Measurements from ENCODE around the gene RNF175. TPM values are rescaled to one million over a fixed set of nuclear protein-coding genes. Genes with fewer than 3 reads are reported as not detected.

The RNF175 gene
- total RNA-seq, 1 donor from 2014 or later = not detected

GRCh38 chr4:153790962-153791551, 31.2 kb upstream of the RNF175 start:
- Mint-ChIP-seq H3K4me3 (ENCODE audit: low read depth) (peak overlapping the region; percentile 58), H3K36me3 (ENCODE audit: low read depth) (no peaks in the 10 kb centered on the region), H3K9me3 (no peaks in the 10 kb centered on the region), H3K27ac (no peak overlapping the region), H3K4me1 (ENCODE audit: low read depth) (peaks cover 16% of the 10 kb centered on the region), H3K27me3 (ENCODE audit: low read depth) (peaks cover 91% of the 10 kb centered on the region)
- DNase-seq (ENCODE audit: low spot score) = no peak
- intact Hi-C loops (cut with micrococcal nuclease) = loop anchor here (2.0 to 5.0 kb wide), 3 partner anchors 541 to 951 kb away; partner anchors contain the start of gene LRAT

GRCh38 chr4:153790500-153790865, 30.7 kb upstream of the RNF175 start:
- H3K4me1 Mint-ChIP-seq (ENCODE audit: low read depth) = peaks cover 16% of the 10 kb centered on the region
- intact Hi-C loops (cut with micrococcal nuclease) = loop anchor here (2.0 to 5.0 kb wide), 3 partner anchors 542 to 952 kb away; partner anchors contain the start of gene LRAT
- H3K4me3 Mint-ChIP-seq (ENCODE audit: low read depth) = no peak overlapping the region
- DNase-seq (ENCODE audit: low spot score) = no peak
- no peaks in the 10 kb centered on the region for H3K36me3 Mint-ChIP-seq (ENCODE audit: low read depth)
- no peak overlapping the region for H3K27ac Mint-ChIP-seq
- peaks cover 91% of the 10 kb centered on the region for H3K27me3 Mint-ChIP-seq (ENCODE audit: low read depth)
- H3K9me3 Mint-ChIP-seq = no peaks in the 10 kb centered on the region

- Mint-ChIP-seq H3K4me1 (ENCODE audit: low read depth) (peaks cover 16% of the 10 kb centered on the region), H3K27me3 (ENCODE audit: low read depth) (peaks cover 87% of the 10 kb centered on the region), H3K4me3 (ENCODE audit: low read depth) (no peak overlapping the region)
Observed at GRCh38 chr4:153789741-153790499, 30.1 kb upstream of the RNF175 start.

GRCh38 chr4:153788413-153789276, 28.8 kb upstream of the RNF175 start, which contains the start of gene SFRP2:
SFRP2 (minus strand) TSS chr4:153789083; CDS start chr4:153788835, 248 bp downstream.
- Mint-ChIP-seq H3K36me3 (ENCODE audit: low read depth) (no peaks in the 10 kb centered on the region), H3K27ac (no peak within 1 kb of the TSS), H3K27me3 (ENCODE audit: low read depth) (peaks cover 83% of the 10 kb centered on the region), H3K9me3 (no peaks in the 10 kb centered on the region), H3K4me1 (ENCODE audit: low read depth) (peaks cover 16% of the 10 kb centered on the region), H3K4me3 (ENCODE audit: low read depth) (no peak within 1 kb of the TSS)
- no peak for DNase-seq (ENCODE audit: low spot score)
- intact Hi-C loops (cut with micrococcal nuclease) = loop anchor here (5.0 kb wide), 1 partner anchor 229 kb away; no protein-coding TSS in a partner anchor

More at GRCh38 chr4:153789741-153790499, 30.1 kb upstream of the RNF175 start:
- H3K27ac Mint-ChIP-seq = no peak overlapping the region
- no peak for DNase-seq (ENCODE audit: low spot score)
- intact Hi-C loops (cut with micrococcal nuclease) = loop anchor here (2.0 to 5.0 kb wide), 4 partner anchors 227 to 952 kb away; partner anchors contain the start of gene LRAT
- no peaks in the 10 kb centered on the region for H3K9me3 Mint-ChIP-seq
- no peaks in the 10 kb centered on the region for H3K36me3 Mint-ChIP-seq (ENCODE audit: low read depth)

- Mint-ChIP-seq H3K36me3 (ENCODE audit: low read depth) (no peaks in the 10 kb centered on the region), H3K27ac (no peak overlapping the region), H3K4me3 (ENCODE audit: low read depth) (no peak overlapping the region), H3K4me1 (ENCODE audit: low read depth) (peaks cover 16% of the 10 kb centered on the region), H3K9me3 (no peaks in the 10 kb centered on the region), H3K27me3 (ENCODE audit: low read depth) (peaks cover 83% of the 10 kb centered on the region)
- intact Hi-C loops (cut with micrococcal nuclease) = loop anchor here (5.0 kb wide), 1 partner anchor 229 kb away; no protein-coding TSS in a partner anchor
- no peak for DNase-seq (ENCODE audit: low spot score)
Observed at GRCh38 chr4:153788051-153788412, 28.2 kb upstream of the RNF175 start.

- H3K27ac Mint-ChIP-seq = no peak overlapping the region
- no peak for DNase-seq (ENCODE audit: low spot score)
- peaks cover 13% of the 10 kb centered on the region for H3K4me1 Mint-ChIP-seq (ENCODE audit: low read depth)
- intact Hi-C loops (cut with micrococcal nuclease) = loop anchor here (5.0 kb wide), 1 partner anchor 230 kb away; no protein-coding TSS in a partner anchor
- no peaks in the 10 kb centered on the region for H3K36me3 Mint-ChIP-seq (ENCODE audit: low read depth)
- H3K27me3 Mint-ChIP-seq (ENCODE audit: low read depth) = peaks cover 81% of the 10 kb centered on the region
- no peak overlapping the region for H3K4me3 Mint-ChIP-seq (ENCODE audit: low read depth)
- no peaks in the 10 kb centered on the region for H3K9me3 Mint-ChIP-seq
Observed at GRCh38 chr4:153787575-153787974, 27.8 kb upstream of the RNF175 start.

- Mint-ChIP-seq H3K36me3 (ENCODE audit: low read depth) (no peaks in the 10 kb centered on the region), H3K4me3 (ENCODE audit: low read depth) (no peak overlapping the region), H3K4me1 (ENCODE audit: low read depth) (peaks cover 13% of the 10 kb centered on the region), H3K27me3 (ENCODE audit: low read depth) (peaks cover 81% of the 10 kb centered on the region), H3K9me3 (no peaks in the 10 kb centered on the region), H3K27ac (no peak overlapping the region)
- intact Hi-C loops (cut with micrococcal nuclease) = loop anchor here (5.0 kb wide), 1 partner anchor 230 kb away; no protein-coding TSS in a partner anchor
- no peak for DNase-seq (ENCODE audit: low spot score)
Observed at GRCh38 chr4:153787061-153787560, 27.3 kb upstream of the RNF175 start.

GRCh38 chr4:153785910-153786721, 26.3 kb upstream of the RNF175 start:
- Mint-ChIP-seq H3K36me3 (ENCODE audit: low read depth) (no peaks in the 10 kb centered on the region), H3K27me3 (ENCODE audit: low read depth) (peaks cover 79% of the 10 kb centered on the region), H3K4me1 (ENCODE audit: low read depth) (peaks cover 4% of the 10 kb centered on the region), H3K9me3 (no peaks in the 10 kb centered on the region), H3K4me3 (ENCODE audit: low read depth) (no peak overlapping the region), H3K27ac (no peak overlapping the region)
- intact Hi-C loops (cut with micrococcal nuclease) = loop anchor here (5.0 kb wide), 1 partner anchor 231 kb away; no protein-coding TSS in a partner anchor
- no peak for DNase-seq (ENCODE audit: low spot score)

- H3K9me3 Mint-ChIP-seq = no peaks in the 10 kb centered on the region
- no peak for DNase-seq (ENCODE audit: low spot score)
- intact Hi-C loops (cut with micrococcal nuclease) = no loop called here
- peaks cover 3% of the 10 kb centered on the region for H3K4me1 Mint-ChIP-seq (ENCODE audit: low read depth)
- no peak overlapping the region for H3K4me3 Mint-ChIP-seq (ENCODE audit: low read depth)
- peaks cover 73% of the 10 kb centered on the region for H3K27me3 Mint-ChIP-seq (ENCODE audit: low read depth)
- no peaks in the 10 kb centered on the region for H3K36me3 Mint-ChIP-seq (ENCODE audit: low read depth)
- no peak overlapping the region for H3K27ac Mint-ChIP-seq
Observed at GRCh38 chr4:153784166-153784699, 24.4 kb upstream of the RNF175 start.

- Mint-ChIP-seq H3K36me3 (ENCODE audit: low read depth) (no peaks in the 10 kb centered on the region), H3K27me3 (ENCODE audit: low read depth) (peaks cover 70% of the 10 kb centered on the region), H3K4me1 (ENCODE audit: low read depth) (no peaks in the 10 kb centered on the region), H3K9me3 (no peaks in the 10 kb centered on the region), H3K27ac (no peak overlapping the region), H3K4me3 (ENCODE audit: low read depth) (no peak overlapping the region)
- no peak for DNase-seq (ENCODE audit: low spot score)
- intact Hi-C loops (cut with micrococcal nuclease) = no loop called here
Observed at GRCh38 chr4:153782581-153782980, 22.8 kb upstream of the RNF175 start.

GRCh38 chr4:153781717-153782416, 22.0 kb upstream of the RNF175 start:
- intact Hi-C loops (cut with micrococcal nuclease) = no loop called here
- H3K27me3 Mint-ChIP-seq (ENCODE audit: low read depth) = peaks cover 63% of the 10 kb centered on the region
- no peak for DNase-seq (ENCODE audit: low spot score)
- H3K9me3 Mint-ChIP-seq = no peaks in the 10 kb centered on the region
- no peaks in the 10 kb centered on the region for H3K4me1 Mint-ChIP-seq (ENCODE audit: low read depth)
- H3K36me3 Mint-ChIP-seq (ENCODE audit: low read depth) = no peaks in the 10 kb centered on the region
- H3K27ac Mint-ChIP-seq = no peak overlapping the region
- H3K4me3 Mint-ChIP-seq (ENCODE audit: low read depth) = no peak overlapping the region

Data from activated T-helper 2 cell treated with anti-CD3 and anti-CD28 coated beads, Interferon-gamma antibody, Interleukin-2, Interleukin-4, amounts not matched to agents 10 μg/mL and 5 μg/mL and 100 μg/mL, durations not matched to agents 14 hours and 24 hours and 36 hours (primary cell).